GM08714 (cell line): ENCODE measurements around the gene FAF1.
"Not testable (repeated sequence)": the region's sequence is repeated elsewhere in the genome, so short reads cannot be mapped to it uniquely, and the experiment has no call there.

Source experiments
- H3K4me3 ChIP-seq: fragments of 200-500 bp; sonication (Bioruptor generic); 2 replicates; pipeline ENCODE4 v1.5.1; 2014; ENCODE audit warnings: mild to moderate bottlenecking, low read length, inconsistent platforms
- ZNF274 ChIP-seq: IDR thresholded peaks from 2 replicates; pipeline ENCODE4 v1.6.1; 2012; ENCODE audit warnings: mild to moderate bottlenecking, low read depth, low read length

Gene FAF1

DNA sequence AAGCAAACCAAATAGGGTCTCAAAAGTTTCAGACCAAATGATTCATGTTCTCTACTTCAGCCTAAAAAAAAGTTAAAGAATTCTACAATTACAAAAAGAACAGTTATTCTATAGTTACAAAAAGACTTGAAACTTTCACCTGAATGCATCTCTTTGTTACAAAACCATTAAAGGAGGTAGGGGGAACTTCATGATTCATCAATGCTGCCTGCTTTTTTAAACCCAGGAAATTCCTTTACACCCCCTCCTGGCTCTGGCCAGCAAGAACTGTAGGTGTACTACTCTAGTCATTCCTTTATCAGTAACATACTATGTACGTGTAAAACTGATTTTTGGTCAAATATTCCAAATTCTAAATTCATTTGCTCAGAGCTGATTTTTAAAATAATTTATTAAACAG lies 5.0 kb downstream of the FAF1 start:
- TF ChIP-seq ZNF274, result no peak
- H3K4me3 ChIP-seq, result no peak overlapping the region

DNA sequence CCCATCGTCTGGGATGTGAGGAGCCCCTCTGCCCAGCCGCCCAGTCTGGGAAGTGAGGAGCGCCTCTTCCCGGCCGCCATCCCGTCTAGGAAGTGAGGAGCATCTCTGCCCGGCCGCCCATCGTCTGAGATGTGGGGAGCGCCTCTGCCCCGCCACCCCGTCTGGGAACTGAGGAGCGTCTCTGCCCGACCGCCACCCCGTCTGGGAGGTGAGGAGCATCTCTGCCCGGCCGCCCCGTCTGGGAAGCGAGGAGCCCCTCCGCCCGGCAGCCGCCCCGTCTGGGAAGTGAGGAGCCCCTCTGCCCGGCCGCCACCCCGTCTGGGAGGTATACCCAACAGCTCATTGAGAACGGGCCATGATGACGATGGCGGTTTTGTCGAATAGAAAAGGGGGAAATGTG lies 7.5 kb downstream of the FAF1 start:
- not testable (repeated sequence) for H3K4me3 ChIP-seq

DNA sequence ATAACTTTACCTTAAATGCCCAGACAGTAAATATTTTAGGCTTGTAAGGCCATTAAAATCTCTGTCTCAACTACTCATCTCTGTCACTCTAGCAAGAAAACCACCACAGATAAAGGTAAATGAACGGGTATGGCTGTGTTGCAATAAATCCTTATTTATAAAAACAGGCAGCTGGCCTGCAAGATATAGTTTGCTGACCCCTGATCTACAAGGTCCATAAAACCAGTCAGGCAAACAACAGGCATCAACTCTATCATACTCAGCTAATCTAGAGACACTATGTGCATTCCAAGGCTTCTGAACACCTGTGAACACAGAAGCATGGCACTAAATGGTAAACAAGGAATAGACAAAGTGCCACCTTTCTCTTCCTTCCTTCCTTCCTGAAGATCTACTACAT lies 9.7 kb downstream of the FAF1 start:
- H3K4me3 ChIP-seq, result no peak overlapping the region

DNA sequence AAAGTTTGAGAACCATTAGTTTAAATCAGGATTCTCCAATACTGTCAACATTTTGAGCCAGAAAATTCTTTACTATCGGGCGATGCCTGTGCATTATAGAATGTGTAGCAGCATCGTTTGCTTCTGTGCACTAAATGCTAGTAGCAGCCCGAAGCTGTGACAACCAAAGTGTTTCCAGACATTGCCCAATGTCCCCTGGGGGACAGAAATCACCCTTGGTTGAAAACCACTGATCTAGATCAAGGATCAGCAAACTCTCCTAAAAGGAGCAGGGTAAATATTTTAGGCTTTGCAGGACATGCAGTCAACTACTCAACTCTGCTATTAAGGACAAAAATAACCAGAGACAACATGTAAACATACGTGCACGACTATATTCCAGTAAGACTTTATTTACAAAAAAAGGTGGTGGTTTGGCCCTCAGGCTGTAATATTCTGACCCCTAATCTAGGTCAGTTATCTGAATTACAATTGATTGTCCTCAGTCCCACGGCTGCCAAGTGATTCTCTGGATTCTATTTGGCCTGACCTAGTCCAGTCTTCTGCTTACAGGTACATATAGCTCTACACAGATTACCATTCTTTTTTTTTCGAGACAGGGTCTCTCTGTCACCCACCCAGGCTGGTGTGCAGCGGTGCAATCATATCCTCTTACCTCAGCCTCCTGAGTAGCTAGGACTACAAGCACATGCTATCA lies 10.6 kb downstream of the FAF1 start:
- no peak for TF ChIP-seq ZNF274

More for the DNA sequence above, 9.7 kb downstream of the FAF1 start:
- TF ChIP-seq ZNF274, result no peak

DNA sequence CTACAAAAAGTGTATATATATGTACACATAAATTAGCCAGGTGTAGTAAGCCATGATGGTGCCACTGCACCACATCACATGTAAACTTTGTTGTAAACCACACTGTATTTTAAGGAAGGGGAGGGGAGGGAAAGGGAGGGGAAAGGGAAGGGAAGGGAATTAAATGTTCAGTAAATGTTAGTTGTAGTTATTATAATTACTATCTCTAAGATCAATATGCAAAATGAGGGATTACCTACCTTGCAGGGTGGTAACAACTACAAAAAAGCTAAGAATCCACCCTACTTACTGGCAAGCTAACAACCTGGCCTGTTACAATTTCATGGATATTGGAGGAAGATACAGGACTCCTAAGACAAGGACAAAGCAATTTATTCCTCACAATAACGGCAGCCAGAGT lies 17.7 kb downstream of the FAF1 start:
- TF ChIP-seq ZNF274, result no peak
- H3K4me3 ChIP-seq, result no peak overlapping the region

More for the DNA sequence above, 10.6 kb downstream of the FAF1 start:
- no peak overlapping the region for H3K4me3 ChIP-seq

DNA sequence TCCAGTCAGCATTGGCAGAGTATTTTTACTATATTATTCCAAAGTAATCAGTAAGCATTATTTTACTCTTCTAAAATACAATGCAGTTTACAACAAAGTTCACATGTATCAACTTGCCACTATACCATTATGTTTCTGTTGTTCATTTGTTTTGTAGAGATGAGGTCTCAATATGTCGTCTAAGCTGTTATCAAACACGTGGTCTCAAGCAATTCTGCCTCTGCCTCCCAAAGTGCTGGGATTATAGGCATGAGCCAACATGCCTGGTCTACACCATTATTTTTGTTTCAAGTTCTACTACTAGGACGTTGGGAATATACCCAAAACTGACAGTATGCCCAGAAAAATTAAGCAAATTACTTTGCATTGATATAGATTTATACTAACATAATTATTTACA lies 19.8 kb downstream of the FAF1 start:
- no peak overlapping the region for H3K4me3 ChIP-seq
- no peak for TF ChIP-seq ZNF274

DNA sequence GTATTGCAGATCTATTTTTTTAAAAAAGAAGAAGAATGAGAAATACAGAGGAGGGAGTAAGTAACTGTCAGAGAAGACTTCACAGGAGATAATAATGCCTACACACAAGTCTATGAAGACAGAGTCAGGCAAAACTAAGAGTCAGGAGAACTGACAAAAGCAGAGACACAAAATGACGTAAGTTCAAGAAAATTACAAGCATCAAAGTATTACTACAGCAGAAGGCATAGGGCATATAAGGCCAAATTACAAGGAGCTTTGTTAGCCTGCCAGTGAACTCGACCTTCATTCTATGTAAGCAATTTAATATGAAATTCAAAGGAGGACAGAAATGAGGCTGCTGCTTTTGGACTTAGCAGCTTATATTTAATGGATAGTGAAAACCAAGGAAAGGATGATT lies 23.7 kb downstream of the FAF1 start:
- no peak for TF ChIP-seq ZNF274
- H3K4me3 ChIP-seq, result no peak overlapping the region

DNA sequence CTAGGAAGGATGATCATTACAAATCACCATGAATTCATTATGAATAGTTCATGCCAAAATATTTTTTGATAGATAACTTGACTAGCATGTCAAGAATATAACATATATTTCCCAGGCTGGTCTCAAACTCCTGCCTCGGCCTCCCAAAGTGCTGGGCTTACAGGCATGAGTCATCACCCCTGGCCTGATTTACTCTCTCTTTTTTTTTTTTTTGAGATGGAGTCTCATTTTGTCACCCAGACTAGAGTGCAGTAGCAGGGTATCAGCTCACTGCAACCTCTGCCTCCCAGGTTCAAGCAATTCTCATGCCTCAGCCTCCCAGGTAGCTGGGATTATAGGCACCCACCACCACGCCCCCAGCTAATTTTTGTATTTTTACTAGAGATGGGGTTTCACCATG lies 24.8 kb downstream of the FAF1 start:
- H3K4me3 ChIP-seq, result not testable (repeated sequence)

DNA sequence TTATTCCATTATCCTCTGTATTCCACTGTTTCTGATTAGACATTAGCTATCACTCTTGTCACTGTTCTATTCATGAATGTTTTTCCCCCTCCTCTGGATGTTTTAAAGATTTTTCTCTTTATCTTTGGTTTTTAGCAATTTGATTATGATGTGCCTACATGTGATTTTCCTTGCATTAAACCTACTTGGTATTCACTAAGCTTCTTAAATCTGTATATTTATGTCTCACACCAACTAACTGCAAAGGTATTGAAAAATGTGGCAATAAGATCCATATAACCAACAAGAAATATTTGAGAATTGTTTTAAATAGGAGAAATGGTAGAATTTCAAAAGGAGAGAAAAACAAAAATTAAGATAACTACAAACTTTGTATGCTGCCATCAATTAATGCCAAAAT lies 25.2 kb downstream of the FAF1 start:
- no peak overlapping the region for H3K4me3 ChIP-seq
- no peak for TF ChIP-seq ZNF274

DNA sequence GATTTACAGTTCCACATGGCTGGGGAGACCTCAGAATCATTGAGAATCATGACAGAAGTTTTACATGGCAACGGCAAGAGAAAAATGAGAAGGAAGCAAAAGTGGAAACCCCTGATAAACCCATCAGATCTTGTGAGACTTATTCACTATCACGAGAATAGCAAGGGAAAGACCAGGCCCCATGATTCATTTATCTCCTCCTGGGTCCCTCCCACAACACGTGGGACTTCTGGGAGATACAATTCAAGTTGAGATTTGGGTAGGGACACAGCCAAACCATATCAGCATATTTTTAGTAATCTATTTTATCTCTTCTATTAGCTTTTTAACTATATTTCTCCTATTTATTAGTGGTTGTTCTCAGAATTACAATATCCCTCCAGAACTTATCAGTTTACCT lies 26.3 kb downstream of the FAF1 start:
- not testable (repeated sequence) for H3K4me3 ChIP-seq

DNA sequence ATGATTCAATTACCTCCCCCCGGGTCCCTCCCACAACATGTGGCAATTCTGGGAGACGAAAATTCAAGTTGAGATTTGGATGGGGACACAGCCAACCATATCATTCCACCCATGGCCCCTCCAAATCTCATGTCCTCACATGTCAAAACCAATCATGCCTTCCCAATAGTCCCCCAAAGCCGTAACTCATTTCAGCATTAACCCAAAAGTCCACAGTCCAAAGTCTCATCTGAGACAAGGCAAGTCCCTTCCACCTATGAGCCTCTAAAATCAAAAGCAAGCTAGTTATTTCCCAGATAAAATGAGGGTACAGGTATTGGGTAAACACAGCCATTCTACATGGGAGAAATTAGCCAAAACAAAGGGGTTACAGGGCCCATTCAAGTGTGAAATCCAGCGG lies 28.0 kb downstream of the FAF1 start:
- not testable (repeated sequence) for H3K4me3 ChIP-seq

DNA sequence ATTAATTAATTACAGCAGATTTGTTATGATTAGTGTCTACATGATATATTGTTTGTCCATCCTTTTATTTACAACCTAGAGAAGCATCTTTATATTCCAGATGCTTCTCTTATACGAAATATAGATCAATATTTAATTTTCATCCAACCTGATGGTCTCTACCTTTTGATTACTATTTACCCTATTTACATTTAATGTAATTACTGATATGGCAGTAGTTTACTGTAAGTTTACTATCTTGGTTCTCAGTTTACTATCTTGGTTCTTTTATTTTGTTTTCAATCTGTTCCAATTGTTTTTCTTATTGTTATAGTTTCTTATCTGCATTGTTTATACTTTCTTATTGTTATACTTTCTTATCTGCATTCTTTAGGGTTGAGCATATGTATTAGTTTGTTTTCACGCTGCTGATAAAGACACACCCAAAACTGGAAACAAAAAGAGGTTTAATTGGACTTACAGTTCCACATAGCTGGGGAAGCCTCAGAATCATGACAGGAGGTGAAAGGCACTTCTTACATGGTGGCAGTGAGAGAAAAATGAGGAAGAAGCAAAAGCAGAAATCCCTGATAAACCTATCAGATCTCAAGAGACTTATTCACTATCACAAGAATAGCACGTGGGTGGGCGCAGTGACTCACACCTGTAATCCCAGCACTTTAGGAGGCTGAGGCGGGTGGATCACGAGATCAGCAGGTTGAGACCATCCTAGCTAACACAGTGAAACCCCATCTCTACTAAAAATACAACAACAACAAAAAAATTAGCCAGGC lies 28.9 kb downstream of the FAF1 start:
- TF ChIP-seq ZNF274, result no peak
- no peak overlapping the region for H3K4me3 ChIP-seq

DNA sequence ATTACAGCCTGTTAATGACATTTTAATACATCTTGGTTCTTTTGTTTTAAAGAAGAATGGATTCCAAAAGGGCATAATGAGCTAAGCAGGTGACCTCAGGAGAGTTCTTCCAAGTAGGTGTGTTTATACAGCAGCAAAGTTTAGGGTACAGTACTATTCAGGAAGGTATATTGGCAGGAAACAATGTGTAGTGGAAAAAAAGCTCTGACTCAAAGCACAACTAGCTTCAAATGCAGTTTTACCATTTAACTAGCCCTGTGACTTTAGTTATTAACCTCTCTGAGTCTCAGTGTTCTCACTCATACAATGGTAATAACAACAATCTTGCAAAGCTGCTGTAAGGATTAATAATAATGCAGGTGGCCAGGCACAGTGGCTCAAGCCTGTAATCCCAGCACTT lies 29.9 kb downstream of the FAF1 start:
- no peak overlapping the region for H3K4me3 ChIP-seq
- no peak for TF ChIP-seq ZNF274

DNA sequence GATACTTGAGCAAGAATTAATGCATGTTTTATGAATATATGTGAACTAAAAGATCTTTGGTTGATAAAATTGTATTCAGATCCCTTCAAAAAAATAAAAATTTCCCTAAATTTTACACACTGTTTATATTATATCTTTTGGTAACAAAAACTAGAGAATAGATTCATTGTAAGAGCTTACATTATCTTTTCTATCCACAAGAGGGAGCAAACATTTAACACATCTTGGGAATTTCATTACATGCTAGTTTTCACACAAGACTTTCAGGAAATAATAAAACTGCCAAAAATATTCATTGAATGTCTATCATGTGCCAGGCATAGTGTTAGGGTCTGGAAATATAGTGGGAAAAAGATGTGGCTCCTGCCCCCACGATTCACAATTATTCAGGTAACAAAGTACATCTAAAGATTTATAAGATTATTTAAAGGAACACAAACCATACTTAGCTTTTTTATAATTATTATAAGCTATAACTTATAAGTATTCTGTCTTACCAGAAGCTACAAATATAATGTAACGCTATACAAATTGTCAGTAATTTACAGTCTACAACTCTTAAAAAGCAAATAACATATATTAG lies 30.6 kb downstream of the FAF1 start:
- TF ChIP-seq ZNF274, result no peak
- H3K4me3 ChIP-seq, result no peak overlapping the region

DNA sequence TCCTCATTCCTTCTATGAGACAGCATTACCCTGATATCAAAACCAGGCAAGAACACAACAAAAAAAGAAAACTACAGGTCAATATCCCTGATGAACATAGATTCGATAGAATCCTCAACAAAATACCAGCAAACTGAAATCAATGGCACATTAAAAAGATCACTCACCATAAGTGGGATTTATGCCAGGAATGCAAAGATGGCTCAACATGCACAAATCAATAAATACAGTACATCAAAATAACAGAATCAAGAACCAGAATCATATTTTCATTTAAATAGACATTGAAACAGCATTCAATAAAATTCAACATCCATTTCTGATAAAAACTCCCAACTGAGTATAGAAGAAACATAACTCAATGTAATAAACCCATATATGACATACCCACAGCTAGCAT lies 36.5 kb downstream of the FAF1 start:
- no peak overlapping the region for H3K4me3 ChIP-seq
- no peak for TF ChIP-seq ZNF274
